Heart left ventricle (tissue), 16 donors: ENCODE measurements around the gene AIG1. TPM values are rescaled to one million over a fixed set of nuclear protein-coding genes. Genes with fewer than 3 reads are reported as not detected.

Experiments used
- ATAC-seq, 4 donors: fragments of 200-7000 bp; cut with Tn5 transposase; one replicate each; pipeline ENCODE4 v1.9.1; 2020 to 2022; ENCODE audit warnings: moderate library complexity in 4 of 4, mild to moderate bottlenecking in 3 of 4, moderate number of reproducible peaks in 1 of 4
- DNase-seq, 5 donors: peaks; one replicate each; pipeline ENCODE4 v3.0.0-alpha.2; 2020
- H3K27ac ChIP-seq, 12 donors: fragments of 200-600 bp; sonication (generic) in 4 of 12; one replicate each; pipeline versions ENCODE4 v1.5.0 to v1.8.0; 2016 to 2022; ENCODE audit warnings: mild to moderate bottlenecking in 2 of 12
- H3K27me3 ChIP-seq, 9 donors: fragments of 200-600 bp; sonication (generic) in 2 of 9; one replicate each; pipeline versions ENCODE4 v1.5.1 to v1.8.0; 2016 to 2022; ENCODE audit warnings: mild to moderate bottlenecking in 3 of 9
- H3K36me3 ChIP-seq, 9 donors: fragments of 200-600 bp; sonication (generic) in 2 of 9; one replicate each; pipeline versions ENCODE4 v1.5.0 to v1.8.0; 2018 to 2022; ENCODE audit warnings: mild to moderate bottlenecking in 2 of 9
- H3K4me1 ChIP-seq, 12 donors: fragments of 200-600 bp; sonication (generic) in 4 of 12; one replicate each; pipeline versions ENCODE4 v1.5.0 to v1.8.0; 2016 to 2022; ENCODE audit warnings: mild to moderate bottlenecking in 3 of 12
- H3K4me3 ChIP-seq, 12 donors: fragments of 200-600 bp; sonication (generic) in 4 of 12; one replicate each; pipeline versions ENCODE4 v1.5.0 to v1.8.0; 2017 to 2022; ENCODE audit warnings: mild to moderate bottlenecking in 9 of 12, moderate library complexity in 4 of 12
- H3K9me3 ChIP-seq, 12 donors: fragments of 200-600 bp; sonication (generic) in 4 of 12; one replicate each; pipeline versions ENCODE4 v1.5.0 to v1.8.0; 2016 to 2022; ENCODE audit warnings: mild to moderate bottlenecking in 1 of 12
- POLR2A ChIP-seq, 2 donors: fragments of 450-650 bp; IDR thresholded peaks; one replicate each; pipeline ENCODE4 v1.6.1; 2017; ENCODE audit warnings: antibody characterized with exemption in 2 of 2, mild to moderate bottlenecking in 2 of 2, moderate library complexity in 2 of 2
- WGBS, 4 donors: extraction: QIAGEN DNeasy Blood & Tissue Kit in 2 of 4; methylation state at CpG; one replicate each; pipeline versions ENCODE4 v1.1.5 to v1.1.7; 2013 to 2018; 5-methylcytosine and 5-hydroxymethylcytosine counted together
- intact Hi-C, 10 donors: fragments of 100-400 bp; cut with DNase I; formaldehyde crosslinking; loops; one replicate each; pipeline versions ENCODE4 v1.11.1 to v1.14.2; 2022
- polyA plus RNA-seq, 2 donors: library from polyadenylated mRNA; stranded (reverse); fragments of 200-250 nt; gene quantifications; one replicate each; pipeline ENCODE4 v1.2.3, GENCODE V29; 2013
- total RNA-seq, 9 donors: library from RNA; depleted of rRNA in 2 of 9; stranded (reverse); fragments of >200 nt in 2 of 9; fragmentation: NEBNext Ultra II Directional in 3 of 9; extraction: Animal tissue kit (Norgen Biotek cat#: 25700) in 3 of 9; gene quantifications; one replicate each; pipeline versions ENCODE4 v1.1.0 to v1.2.4, GENCODE V29; 2016 to 2023
- TF ChIP-seq, protein P1 (sequence below), 12 donors: fragments of 200-600 bp; sonication (generic) in 4 of 12; IDR thresholded peaks; one replicate each; pipeline versions ENCODE4 v1.5.0 to v1.8.0; 2018 to 2022; ENCODE audit warnings: antibody characterized with exemption in 12 of 12, mild to moderate bottlenecking in 5 of 12
- donor health status: ischemic (EF 13 %, LVEDD 7.1; RV severe dilation, severe dysfunction).
- donor health status: healthy with polysubstance abuse.
- donor health status: DM: no; HTN: yes; CAD: no.
- donor health status: DM: no; HTN: no; CAD: no.
- donor health status: ischemic (EF 25% LVEDD 6.9; RV normal size, moderate dysfunction).
- donor health status: ischemic (EF 25% LVEDD 5.7; RV mildly dilated, moderate dysfunction).
- donor health status: healthy.
- donor health status: DM: yes; HTN: yes; CAD: no.
- donor health status: ischemic (EF 35%, LVEDD 5.7; RV mildly dilated, moderate dysfunction).
- donor health status: nonischemic (EF 11% LVEDD 7.7; RV severe dilation, severe dysfunction).
- donor health status: DM: yes; HTN: yes; CAD: no.
- donor health status: PGD.
- donor health status: ischemic (EF 29% LVEDD 5.4; RV normal size, mild dysfunction).
- donor health status: nonischemic (EF 23%, LVEDD 6.1; RV moderate dilation, normal function).

The AIG1 gene
- total and polyA plus RNA-seq, 11 donors: 18.1 to 101 (median 64.0) TPM

GRCh38 chr6:143195349-143195845, 134.7 kb downstream of the AIG1 start:
- Histone ChIP-seq H3K36me3 (peaks cover 0 to 5% (median 0%) of the 10 kb centered on the region in 9 donors), H3K27ac (peak overlapping the region in 2 of 12 donors; percentile 8 to 27), H3K9me3 (no peaks in the 10 kb centered on the region), H3K4me1 (peaks cover 0 to 33% (median 4%) of the 10 kb centered on the region in 12 donors), H3K4me3 (no peak overlapping the region), H3K27me3 (no peaks in the 10 kb centered on the region)
- DNase-seq (peak in 4 of 5 donors; percentile 32 to 59 (median 43)), ATAC-seq (peak; percentile 24 to 64 (median 55))
- 47 to 63% (median 55%) methylated on average over 10 of the region's 10 CpGs for WGBS, 4 donors
- no peak for TF ChIP-seq POLR2A (IDR thresholded peaks at IDR 0.05)
- TF ChIP-seq, protein P1, sequence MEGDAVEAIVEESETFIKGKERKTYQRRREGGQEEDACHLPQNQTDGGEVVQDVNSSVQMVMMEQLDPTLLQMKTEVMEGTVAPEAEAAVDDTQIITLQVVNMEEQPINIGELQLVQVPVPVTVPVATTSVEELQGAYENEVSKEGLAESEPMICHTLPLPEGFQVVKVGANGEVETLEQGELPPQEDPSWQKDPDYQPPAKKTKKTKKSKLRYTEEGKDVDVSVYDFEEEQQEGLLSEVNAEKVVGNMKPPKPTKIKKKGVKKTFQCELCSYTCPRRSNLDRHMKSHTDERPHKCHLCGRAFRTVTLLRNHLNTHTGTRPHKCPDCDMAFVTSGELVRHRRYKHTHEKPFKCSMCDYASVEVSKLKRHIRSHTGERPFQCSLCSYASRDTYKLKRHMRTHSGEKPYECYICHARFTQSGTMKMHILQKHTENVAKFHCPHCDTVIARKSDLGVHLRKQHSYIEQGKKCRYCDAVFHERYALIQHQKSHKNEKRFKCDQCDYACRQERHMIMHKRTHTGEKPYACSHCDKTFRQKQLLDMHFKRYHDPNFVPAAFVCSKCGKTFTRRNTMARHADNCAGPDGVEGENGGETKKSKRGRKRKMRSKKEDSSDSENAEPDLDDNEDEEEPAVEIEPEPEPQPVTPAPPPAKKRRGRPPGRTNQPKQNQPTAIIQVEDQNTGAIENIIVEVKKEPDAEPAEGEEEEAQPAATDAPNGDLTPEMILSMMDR (IDR thresholded peaks at IDR 0.05): no peak
- intact Hi-C loops: no loop called here

DNA sequence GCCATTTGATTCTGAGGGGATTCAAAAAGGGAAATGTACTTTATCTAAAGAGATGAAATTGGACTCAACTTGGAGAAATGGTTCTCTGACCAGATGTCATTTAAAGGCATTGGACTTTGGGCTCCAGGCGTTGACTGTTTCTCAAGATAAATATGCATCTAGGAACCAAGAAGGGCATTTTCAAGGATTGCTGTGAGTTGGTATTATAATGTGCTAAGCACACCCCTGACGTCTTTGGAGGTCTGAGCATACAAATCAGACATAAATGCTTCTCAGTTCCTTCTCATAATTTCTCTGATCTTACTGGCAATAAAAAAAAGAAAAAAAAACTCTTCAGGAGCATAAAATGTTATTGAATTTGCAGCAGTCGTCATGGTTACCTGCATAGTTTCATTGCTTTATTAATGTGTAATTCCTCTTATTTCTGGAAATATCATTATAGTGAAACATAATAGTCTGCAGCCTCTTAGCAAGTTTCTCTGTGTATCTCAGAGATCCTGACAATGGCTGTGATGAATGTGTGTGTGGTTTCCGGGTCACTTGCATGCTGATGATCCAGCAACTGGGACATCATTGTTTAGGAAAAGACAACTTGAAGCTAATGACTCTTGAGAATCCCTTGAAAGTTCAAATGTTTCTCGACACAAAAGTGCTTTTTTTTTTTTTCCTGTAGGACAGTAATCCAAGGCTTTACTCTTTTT, 136.0 kb downstream of the AIG1 start:
- Histone ChIP-seq H3K27ac (no peak overlapping the region), H3K36me3 (peaks cover 0 to 5% (median 0%) of the 10 kb centered on the region in 9 donors), H3K4me1 (peaks cover 0 to 37% (median 4%) of the 10 kb centered on the region in 12 donors), H3K9me3 (no peaks in the 10 kb centered on the region), H3K27me3 (no peaks in the 10 kb centered on the region), H3K4me3 (no peak overlapping the region)
- DNase-seq (no peak), ATAC-seq (no peak)
- 70 to 76% (median 72%) methylated on average over 5 of the region's 5 CpGs for WGBS, 4 donors
- intact Hi-C loops: no loop called here
- no peak for TF ChIP-seq POLR2A (IDR thresholded peaks at IDR 0.05)
- TF ChIP-seq, protein P1 (IDR thresholded peaks at IDR 0.05): no peak

- intact Hi-C loops: no loop called here
- no peaks in the 10 kb centered on the region for H3K9me3 ChIP-seq
- H3K27me3 ChIP-seq: no peaks in the 10 kb centered on the region
- no peak overlapping the region for H3K27ac ChIP-seq
- TF ChIP-seq POLR2A (IDR thresholded peaks at IDR 0.05): no peak
- TF ChIP-seq, protein P1 (IDR thresholded peaks at IDR 0.05): no peak
- no peak overlapping the region for H3K4me3 ChIP-seq
- H3K4me1 ChIP-seq: peaks cover 0 to 44% (median 4%) of the 10 kb centered on the region in 12 donors
- H3K36me3 ChIP-seq: peaks cover 0 to 5% (median 0%) of the 10 kb centered on the region in 9 donors
- no peak for DNase-seq
- no peak for ATAC-seq
Observed at GRCh38 chr6:143197377-143197776, 136.7 kb downstream of the AIG1 start.

GRCh38 chr6:143198312-143198711, 137.6 kb downstream of the AIG1 start:
- Histone ChIP-seq H3K4me3 (no peak overlapping the region), H3K4me1 (peaks cover 0 to 54% (median 9%) of the 10 kb centered on the region in 12 donors), H3K27ac (no peak overlapping the region), H3K9me3 (no peaks in the 10 kb centered on the region), H3K36me3 (no peaks in the 10 kb centered on the region), H3K27me3 (no peaks in the 10 kb centered on the region)
- 48 to 61% (median 59%) methylated on average over 5 of the region's 5 CpGs for WGBS, 4 donors
- ATAC-seq: no peak
- no peak for DNase-seq
- intact Hi-C loops: no loop called here
- no peak for TF ChIP-seq POLR2A (IDR thresholded peaks at IDR 0.05)
- TF ChIP-seq, protein P1 (IDR thresholded peaks at IDR 0.05): no peak
